Activated CD4-positive, alpha-beta T cell treated with anti-CD3 and anti-CD28 coated beads, Interleukin-2, amount 10 ng/mL, durations not matched to agents 24 days and 14 days (primary cell): ENCODE data around the gene DSG3. TPM values are rescaled to one million over a fixed set of nuclear protein-coding genes. Genes with fewer than 3 reads are reported as not detected.
"Not testable (repeated sequence)": the region's sequence is repeated elsewhere in the genome, so short reads cannot be mapped to it uniquely, and the experiment has no call there.

ENCODE experiments used
- DNase-seq: peaks from one replicate; pipeline ENCODE4 v3.0.0; 2022
- H3K27ac Mint-ChIP-seq: one replicate; pipeline ENCODE4 v1.8.0; 2022; ENCODE audit warnings: mild to moderate bottlenecking, mixed read lengths
- H3K27me3 Mint-ChIP-seq: one replicate; pipeline ENCODE4 v1.8.0; 2022; ENCODE audit warnings: mixed read lengths
- H3K36me3 Mint-ChIP-seq: one replicate; pipeline ENCODE4 v1.8.0; 2022; ENCODE audit warnings: low read depth, mild to moderate bottlenecking, mixed read lengths
- H3K4me1 Mint-ChIP-seq: one replicate; pipeline ENCODE4 v1.8.0; 2021; ENCODE audit warnings: mixed read lengths
- H3K4me3 Mint-ChIP-seq: one replicate; pipeline ENCODE4 v1.8.0; 2022; ENCODE audit warnings: mild to moderate bottlenecking, moderate library complexity, mixed read lengths
- H3K9me3 Mint-ChIP-seq: one replicate; pipeline ENCODE4 v1.8.0; 2021; ENCODE audit warnings: mixed read lengths
- intact Hi-C: fragments of 100-400 bp; cut with micrococcal nuclease; formaldehyde crosslinking; loops from one replicate; pipeline ENCODE4 v1.15.1; 2023
- total RNA-seq: library from RNA; stranded (reverse); gene quantifications from 2 replicates; pipeline ENCODE4 v1.2.3, GENCODE V29; 2022

The DSG3 gene
- total RNA-seq, 1 donor from 2014 or later: not detected

DNA sequence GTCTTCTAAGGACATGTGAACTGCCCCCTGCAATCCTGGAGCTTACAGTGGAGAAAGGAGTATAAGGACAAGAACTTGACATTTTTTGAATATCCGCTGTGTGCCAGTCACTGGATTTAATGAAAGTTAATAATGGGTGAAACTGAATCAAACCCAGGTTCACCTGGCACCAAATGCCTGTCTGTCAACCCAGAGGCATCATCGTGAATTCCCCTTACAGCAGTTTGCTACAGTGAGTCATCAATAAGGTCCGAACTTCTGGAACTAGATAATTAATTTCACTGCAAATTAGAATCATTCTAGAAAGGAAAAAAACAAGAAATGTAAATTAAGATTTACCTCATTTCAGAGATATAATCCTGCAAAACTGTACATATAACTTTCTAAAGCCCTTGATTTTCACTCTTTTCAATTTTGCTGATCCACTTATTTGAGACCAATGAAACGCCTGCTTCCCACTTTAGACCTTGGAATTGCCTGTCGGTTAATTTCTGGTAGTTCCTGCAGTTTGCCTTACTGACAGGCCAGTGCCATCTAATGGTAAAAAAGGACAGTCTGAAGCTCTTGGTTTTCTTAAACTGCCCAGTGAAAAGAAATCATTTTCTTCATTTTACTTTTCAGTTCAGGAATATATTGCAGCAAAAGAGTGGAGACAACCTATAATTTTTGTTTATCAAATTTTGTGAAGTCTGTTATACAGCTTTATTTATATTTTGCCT, 58.6 kb downstream of the DSG3 start:
- no peak overlapping the region for H3K4me3 Mint-ChIP-seq
- no peak for DNase-seq
- no peaks in the 10 kb centered on the region for H3K4me1 Mint-ChIP-seq
- H3K36me3 Mint-ChIP-seq: no peaks in the 10 kb centered on the region
- H3K27me3 Mint-ChIP-seq: peaks cover 3% of the 10 kb centered on the region
- intact Hi-C loops: no loop called here
- no peak overlapping the region for H3K27ac Mint-ChIP-seq
- no peaks in the 10 kb centered on the region for H3K9me3 Mint-ChIP-seq

DNA sequence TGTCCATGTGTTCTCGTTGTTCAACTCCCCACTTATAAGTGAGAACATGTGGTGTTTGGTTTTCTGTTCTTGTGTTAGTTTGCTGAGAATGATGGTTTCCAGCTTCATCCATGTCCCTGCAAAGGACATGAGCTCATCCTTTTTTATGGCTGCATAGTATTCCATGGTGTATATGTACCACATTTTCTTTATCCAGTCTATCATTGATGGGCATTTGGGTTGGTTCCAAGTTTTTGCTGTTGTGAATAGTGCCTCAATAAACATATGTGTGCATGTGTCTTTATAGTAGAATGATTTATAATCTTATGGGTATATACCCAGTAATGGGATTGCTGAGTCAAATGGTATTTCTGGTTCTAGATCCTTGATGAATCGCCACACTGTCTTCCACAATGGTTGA, 59.6 kb downstream of the DSG3 start:
- H3K36me3 Mint-ChIP-seq, intact Hi-C loops, H3K9me3 Mint-ChIP-seq, H3K4me3 Mint-ChIP-seq, H3K4me1 Mint-ChIP-seq, DNase-seq, H3K27ac Mint-ChIP-seq, H3K27me3 Mint-ChIP-seq: not testable (repeated sequence)

DNA sequence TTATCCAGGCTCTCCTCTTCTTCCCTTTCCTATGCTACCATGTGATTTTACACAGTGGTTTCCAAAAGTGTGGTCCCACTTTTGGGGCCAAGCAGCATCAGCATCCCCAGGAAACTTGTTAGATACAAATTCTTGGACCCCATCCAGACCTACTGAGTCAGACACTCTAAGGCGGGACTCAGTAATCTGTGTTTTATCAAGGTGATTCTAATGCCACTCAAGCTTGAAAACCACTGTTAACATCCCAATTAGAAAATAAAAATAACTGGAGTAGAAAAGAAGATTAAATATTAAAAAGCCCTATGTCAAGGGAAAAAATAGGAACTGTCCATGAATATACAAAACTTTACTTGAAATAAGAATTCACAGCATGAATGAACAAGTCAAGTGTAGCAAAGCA, 61.2 kb downstream of the DSG3 start:
- Mint-ChIP-seq H3K4me1 (no peaks in the 10 kb centered on the region), H3K27me3 (peaks cover under 1% of the 10 kb centered on the region), H3K9me3 (no peaks in the 10 kb centered on the region), H3K27ac (no peak overlapping the region), H3K36me3 (no peaks in the 10 kb centered on the region), H3K4me3 (no peak overlapping the region)
- DNase-seq: no peak
- intact Hi-C loops: no loop called here

- Mint-ChIP-seq H3K27me3 (peaks cover 2% of the 10 kb centered on the region), H3K9me3 (no peaks in the 10 kb centered on the region), H3K4me1 (no peaks in the 10 kb centered on the region), H3K27ac (no peak overlapping the region), H3K36me3 (no peaks in the 10 kb centered on the region), H3K4me3 (no peak overlapping the region)
- no peak for DNase-seq
- intact Hi-C loops: no loop called here
Measured at GRCh38 chr18:31509571-31509970, 62.0 kb downstream of the DSG3 start.

DNA sequence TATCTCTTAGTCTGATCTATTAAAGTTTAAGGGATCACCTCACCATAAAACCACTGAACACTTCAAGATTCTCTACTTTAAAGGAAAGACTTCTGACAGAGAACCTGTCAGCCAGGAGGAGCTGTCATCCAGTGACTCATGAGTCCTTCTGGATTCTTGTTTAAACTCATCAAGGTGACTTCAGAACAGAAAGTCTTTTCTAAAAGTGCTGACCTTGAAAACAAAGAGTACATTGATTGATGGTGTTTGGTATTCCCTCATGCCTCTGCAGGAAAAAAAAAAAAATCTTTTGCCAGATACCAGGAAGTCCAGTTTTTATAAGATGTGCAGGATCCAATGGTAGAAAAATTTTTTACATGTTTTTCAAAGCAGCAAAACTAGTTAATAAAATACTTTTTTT, 62.8 kb downstream of the DSG3 start:
- no peaks in the 10 kb centered on the region for H3K36me3 Mint-ChIP-seq
- H3K4me3 Mint-ChIP-seq: no peak overlapping the region
- H3K9me3 Mint-ChIP-seq: no peaks in the 10 kb centered on the region
- no peak overlapping the region for H3K27ac Mint-ChIP-seq
- H3K4me1 Mint-ChIP-seq: no peaks in the 10 kb centered on the region
- intact Hi-C loops: no loop called here
- no peak for DNase-seq
- peaks cover 2% of the 10 kb centered on the region for H3K27me3 Mint-ChIP-seq

DNA sequence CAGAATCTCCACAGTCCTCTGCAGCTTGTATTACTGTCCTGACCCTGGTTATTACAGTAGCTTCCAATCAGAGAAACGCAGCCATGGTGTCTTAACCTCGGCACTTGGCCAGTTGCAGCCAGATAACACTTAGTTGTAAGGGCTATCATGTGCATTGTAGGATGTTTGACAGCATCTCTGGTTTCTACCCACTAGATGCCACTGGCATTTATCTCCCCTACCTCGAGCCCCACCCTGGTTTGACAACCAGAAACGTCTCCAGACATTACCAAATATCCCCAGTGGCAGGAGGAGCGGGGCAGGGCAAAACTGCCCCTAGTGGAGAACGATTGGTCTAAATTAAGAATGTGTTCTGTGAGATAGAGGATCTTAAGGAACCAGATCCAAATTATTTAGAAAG, 63.6 kb downstream of the DSG3 start:
- Mint-ChIP-seq H3K27ac (no peak overlapping the region), H3K36me3 (no peaks in the 10 kb centered on the region), H3K9me3 (no peaks in the 10 kb centered on the region), H3K4me1 (no peaks in the 10 kb centered on the region), H3K4me3 (no peak overlapping the region), H3K27me3 (peaks cover 2% of the 10 kb centered on the region)
- intact Hi-C loops: no loop called here
- DNase-seq: no peak

GRCh38 chr18:31512203-31512764, 64.7 kb downstream of the DSG3 start:
- no peak overlapping the region for H3K27ac Mint-ChIP-seq
- H3K4me3 Mint-ChIP-seq: no peak overlapping the region
- no peaks in the 10 kb centered on the region for H3K36me3 Mint-ChIP-seq
- no peaks in the 10 kb centered on the region for H3K4me1 Mint-ChIP-seq
- intact Hi-C loops: no loop called here
- H3K27me3 Mint-ChIP-seq: peaks cover 2% of the 10 kb centered on the region
- no peaks in the 10 kb centered on the region for H3K9me3 Mint-ChIP-seq
- DNase-seq: no peak

- Mint-ChIP-seq H3K27ac (no peak overlapping the region), H3K9me3 (no peaks in the 10 kb centered on the region), H3K36me3 (no peaks in the 10 kb centered on the region), H3K4me3 (no peak overlapping the region), H3K4me1 (no peaks in the 10 kb centered on the region), H3K27me3 (peaks cover 2% of the 10 kb centered on the region)
- DNase-seq: no peak
- intact Hi-C loops: no loop called here
Measured at GRCh38 chr18:31513189-31513935, 65.8 kb downstream of the DSG3 start.

GRCh38 chr18:31516437-31516836, 68.9 kb downstream of the DSG3 start:
- H3K27ac Mint-ChIP-seq: no peak overlapping the region
- intact Hi-C loops: no loop called here
- no peak for DNase-seq
- H3K4me3 Mint-ChIP-seq: no peak overlapping the region
- no peaks in the 10 kb centered on the region for H3K4me1 Mint-ChIP-seq
- H3K36me3 Mint-ChIP-seq: no peaks in the 10 kb centered on the region
- peaks cover 2% of the 10 kb centered on the region for H3K27me3 Mint-ChIP-seq
- no peaks in the 10 kb centered on the region for H3K9me3 Mint-ChIP-seq

- DNase-seq: no peak
- Mint-ChIP-seq H3K27ac (no peak overlapping the region), H3K9me3 (no peaks in the 10 kb centered on the region), H3K36me3 (no peaks in the 10 kb centered on the region), H3K4me1 (no peaks in the 10 kb centered on the region), H3K4me3 (no peak overlapping the region), H3K27me3 (no peaks in the 10 kb centered on the region)
- intact Hi-C loops: no loop called here
Measured at GRCh38 chr18:31526374-31526773, 78.8 kb downstream of the DSG3 start.

Other genes starting within 250 kb of the DSG3 start
- gene DSG1, start 129.6 kb upstream of the DSG3 start, total RNA-seq: not detected in 2 replicates
- gene DSG4, start 71.0 kb upstream of the DSG3 start, total RNA-seq: not detected in 2 replicates
- gene DSG2, start 50.4 kb downstream of the DSG3 start, total RNA-seq: 0.33 and 0.47 TPM in 2 replicates
- gene TTR, start 144.1 kb downstream of the DSG3 start, total RNA-seq: not detected in 2 replicates
- 2.4 and 2.8 TPM in 2 replicates for gene B4GALT6, start 236.8 kb downstream of the DSG3 start, total RNA-seq